Uterus (tissue), 2 donors: ENCODE results near the gene ZFAND3.

Experiments used
- CTCF ChIP-seq, 4 experiments: fragments of 200-600 bp in 2 of 4; fragments of 450-650 bp in 2 of 4; sonication (generic) in 2 of 4; IDR thresholded peaks; one replicate each; pipeline ENCODE4 v1.5.1; 2016 to 2019; ENCODE audit warnings: antibody characterized with exemption in 4 of 4, mild to moderate bottlenecking in 2 of 4, moderate library complexity in 1 of 4
- POLR2A ChIP-seq, 2 donors: fragments of 450-650 bp; IDR thresholded peaks; one replicate each; pipeline ENCODE4 v1.6.1; 2016; ENCODE audit warnings: antibody characterized with exemption in 2 of 2, mild to moderate bottlenecking in 1 of 2, moderate library complexity in 1 of 2

DNA sequence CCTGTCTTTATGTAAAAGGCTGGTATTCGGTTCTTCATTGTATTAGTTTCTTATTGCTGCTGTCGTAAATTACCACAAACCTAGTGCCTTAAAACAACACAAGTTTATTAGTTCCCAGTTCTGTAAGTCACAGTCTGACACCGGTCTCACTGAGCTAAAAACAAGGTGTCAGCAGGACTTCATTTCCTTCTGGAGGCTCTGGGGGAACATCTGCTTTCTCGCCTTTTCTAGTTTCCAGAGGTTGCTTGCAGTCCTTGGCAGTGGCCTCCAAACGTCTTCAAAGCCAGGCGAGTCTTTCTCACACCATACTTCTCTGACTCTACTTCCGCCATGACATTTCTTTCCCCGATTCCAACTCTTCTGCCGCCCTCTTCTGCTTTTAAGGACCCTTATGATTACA lies 43.0 kb upstream of the ZFAND3 start:
- TF ChIP-seq POLR2A (IDR thresholded peaks at IDR 0.05) = no peak
- TF ChIP-seq CTCF (IDR thresholded peaks at IDR 0.05) = no peak
